SK-N-MC (cell line): ENCODE results near the gene DHX29.

ENCODE experiments used
- DNase-seq: peaks from one replicate; pipeline ENCODE4 v3.0.0-alpha.2; 2011; ENCODE audit warnings: low read depth, low spot score
- H3K27ac ChIP-seq: fragments of 200-600 bp; sonication (generic); 2 replicates; pipeline ENCODE4 v1.5.1; 2016; ENCODE audit warnings: mixed run types
- H3K36me3 ChIP-seq: fragments of 200-600 bp; sonication (generic); 2 replicates; pipeline ENCODE4 v1.6.1; 2017; ENCODE audit warnings: antibody characterized with exemption, low read length, mixed read lengths; ENCODE audit not compliant: insufficient read depth
- H3K4me3 ChIP-seq: fragments of 200-600 bp; sonication (generic); 2 replicates; pipeline ENCODE4 v1.5.1; 2016
- H3K9ac ChIP-seq: fragments of 200-600 bp; sonication (generic); 2 replicates; pipeline ENCODE4 v1.8.0; 2017; ENCODE audit warnings: mixed run types, mixed read lengths; ENCODE audit not compliant: insufficient read length
- H3K9me3 ChIP-seq: fragments of 200-600 bp; sonication (generic); 2 replicates; pipeline ENCODE4 v1.6.1; 2017; ENCODE audit warnings: low read depth, mild to moderate bottlenecking, antibody characterized with exemption, low read length, moderate library complexity, mixed read lengths
- EZH2 ChIP-seq: fragments of 200-600 bp; sonication (generic); IDR thresholded peaks from one replicate; pipeline ENCODE4 v1.6.1; 2017; ENCODE audit warnings: antibody characterized with exemption
- FOXP2 ChIP-seq: optimal IDR thresholded peaks from 2 replicates; pipeline ENCODE3; 2011; ENCODE audit warnings: mild to moderate bottlenecking, moderate library complexity; ENCODE audit not compliant: insufficient read depth; ENCODE audit errors: extremely low read length, control extremely low read depth
- POLR2AphosphoS5 ChIP-seq: IDR thresholded peaks from 2 replicates; pipeline ENCODE4 v1.6.1; 2012; ENCODE audit warnings: mild to moderate bottlenecking, low read depth, low read length, borderline replicate concordance

The DHX29 gene, protein sequence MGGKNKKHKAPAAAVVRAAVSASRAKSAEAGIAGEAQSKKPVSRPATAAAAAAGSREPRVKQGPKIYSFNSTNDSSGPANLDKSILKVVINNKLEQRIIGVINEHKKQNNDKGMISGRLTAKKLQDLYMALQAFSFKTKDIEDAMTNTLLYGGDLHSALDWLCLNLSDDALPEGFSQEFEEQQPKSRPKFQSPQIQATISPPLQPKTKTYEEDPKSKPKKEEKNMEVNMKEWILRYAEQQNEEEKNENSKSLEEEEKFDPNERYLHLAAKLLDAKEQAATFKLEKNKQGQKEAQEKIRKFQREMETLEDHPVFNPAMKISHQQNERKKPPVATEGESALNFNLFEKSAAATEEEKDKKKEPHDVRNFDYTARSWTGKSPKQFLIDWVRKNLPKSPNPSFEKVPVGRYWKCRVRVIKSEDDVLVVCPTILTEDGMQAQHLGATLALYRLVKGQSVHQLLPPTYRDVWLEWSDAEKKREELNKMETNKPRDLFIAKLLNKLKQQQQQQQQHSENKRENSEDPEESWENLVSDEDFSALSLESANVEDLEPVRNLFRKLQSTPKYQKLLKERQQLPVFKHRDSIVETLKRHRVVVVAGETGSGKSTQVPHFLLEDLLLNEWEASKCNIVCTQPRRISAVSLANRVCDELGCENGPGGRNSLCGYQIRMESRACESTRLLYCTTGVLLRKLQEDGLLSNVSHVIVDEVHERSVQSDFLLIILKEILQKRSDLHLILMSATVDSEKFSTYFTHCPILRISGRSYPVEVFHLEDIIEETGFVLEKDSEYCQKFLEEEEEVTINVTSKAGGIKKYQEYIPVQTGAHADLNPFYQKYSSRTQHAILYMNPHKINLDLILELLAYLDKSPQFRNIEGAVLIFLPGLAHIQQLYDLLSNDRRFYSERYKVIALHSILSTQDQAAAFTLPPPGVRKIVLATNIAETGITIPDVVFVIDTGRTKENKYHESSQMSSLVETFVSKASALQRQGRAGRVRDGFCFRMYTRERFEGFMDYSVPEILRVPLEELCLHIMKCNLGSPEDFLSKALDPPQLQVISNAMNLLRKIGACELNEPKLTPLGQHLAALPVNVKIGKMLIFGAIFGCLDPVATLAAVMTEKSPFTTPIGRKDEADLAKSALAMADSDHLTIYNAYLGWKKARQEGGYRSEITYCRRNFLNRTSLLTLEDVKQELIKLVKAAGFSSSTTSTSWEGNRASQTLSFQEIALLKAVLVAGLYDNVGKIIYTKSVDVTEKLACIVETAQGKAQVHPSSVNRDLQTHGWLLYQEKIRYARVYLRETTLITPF (N-terminal part only)

DNA sequence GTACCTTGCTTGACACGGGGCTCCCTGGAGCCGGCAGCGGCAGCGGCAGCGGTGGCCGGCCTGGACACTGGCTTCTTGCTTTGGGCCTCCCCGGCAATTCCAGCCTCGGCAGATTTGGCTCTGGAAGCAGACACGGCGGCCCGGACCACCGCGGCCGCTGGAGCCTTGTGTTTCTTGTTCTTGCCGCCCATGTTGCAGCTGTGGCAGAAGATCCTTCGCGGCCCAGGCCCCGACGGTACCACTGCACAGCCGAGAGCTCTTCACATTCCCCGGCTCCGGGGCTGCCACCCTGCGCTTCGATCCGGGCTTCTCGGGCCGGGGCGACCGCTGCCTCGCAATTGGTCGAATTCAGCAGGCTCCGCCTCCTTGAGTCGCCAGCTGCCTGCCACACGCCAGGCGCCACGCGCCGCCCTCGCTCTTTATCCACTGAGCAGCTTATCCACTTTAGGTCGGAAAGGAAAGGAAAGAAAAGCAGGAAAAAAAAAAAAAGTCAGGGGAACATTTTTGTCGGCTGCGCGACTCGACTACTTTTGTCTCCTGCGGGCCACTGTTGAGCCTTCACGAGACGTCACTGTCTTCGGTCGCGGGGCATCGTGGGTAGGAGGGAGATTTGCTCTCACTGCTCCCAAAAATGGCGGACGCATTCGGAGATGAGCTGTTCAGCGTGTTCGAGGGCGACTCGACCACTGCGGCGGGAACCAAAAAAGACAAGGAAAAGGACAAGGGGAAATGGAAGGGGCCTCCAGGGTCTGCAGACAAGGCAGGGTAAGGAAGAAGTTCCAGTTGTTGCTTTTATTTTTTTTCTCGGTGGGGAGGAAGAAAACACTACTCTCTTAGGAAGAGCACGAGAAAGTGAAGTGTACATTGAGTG lies at the start of gene DHX29, which contains the start of gene MTREX:
DHX29 (minus strand) TSS at position 312 of the 871 bp plus-strand sequence; CDS start at position 191, 121 bp downstream.
MTREX (plus strand) TSS at position 607 of the 871 bp plus-strand sequence; CDS start at position 632, 25 bp downstream.
- Histone ChIP-seq H3K9me3 (peaks cover 7% of the 10 kb centered on the region), H3K9ac (peak within 1 kb of the TSS; percentile 100), H3K27ac (peak within 1 kb of the TSS; percentile 99), H3K36me3 (peaks cover 50% of the 10 kb centered on the region), H3K4me3 (peak within 1 kb of the TSS; percentile 97)
- no peak for TF ChIP-seq EZH2
- peak; percentile 89 for TF ChIP-seq POLR2AphosphoS5
- TF ChIP-seq FOXP2 = no peak
- peak; percentile 79 for DNase-seq

DNA sequence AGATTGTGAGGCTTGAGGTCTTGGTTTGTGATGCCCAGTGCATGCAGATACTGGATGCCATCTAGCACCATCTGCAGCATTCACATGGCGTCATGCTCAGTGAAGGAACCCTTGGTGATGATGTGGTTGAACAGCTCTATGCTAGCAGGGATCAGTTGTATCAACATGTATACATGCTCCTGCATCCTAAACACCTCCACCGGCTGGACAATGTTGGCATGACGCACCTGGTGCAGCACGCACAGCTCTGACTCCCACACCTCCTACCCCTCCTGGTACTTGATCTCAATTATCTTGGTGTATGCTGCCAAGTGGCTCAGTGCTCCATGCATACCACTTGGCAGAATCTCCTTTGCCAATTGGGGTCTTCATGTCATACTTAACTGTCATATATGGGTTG lies 49.4 kb upstream of the DHX29 start:
- Histone ChIP-seq H3K9ac (no peak overlapping the region), H3K9me3 (no peaks in the 10 kb centered on the region), H3K27ac (no peak overlapping the region), H3K36me3 (peaks cover 86% of the 10 kb centered on the region), H3K4me3 (no peak overlapping the region)
- DNase-seq = no peak
- TF ChIP-seq FOXP2 = no peak
- TF ChIP-seq POLR2AphosphoS5 = no peak
- no peak for TF ChIP-seq EZH2

GRCh38 chr5:55350754-55351153 lies 43.3 kb upstream of the DHX29 start:
- no peak for TF ChIP-seq EZH2
- no peak for TF ChIP-seq POLR2AphosphoS5
- no peak for TF ChIP-seq FOXP2
- Histone ChIP-seq H3K27ac (no peak overlapping the region), H3K4me3 (no peak overlapping the region), H3K9me3 (no peaks in the 10 kb centered on the region), H3K36me3 (peaks cover 94% of the 10 kb centered on the region), H3K9ac (no peak overlapping the region)
- DNase-seq = no peak

- TF ChIP-seq EZH2 (no peak), POLR2AphosphoS5 (no peak), FOXP2 (no peak)
- Histone ChIP-seq H3K27ac (no peak overlapping the region), H3K4me3 (no peak overlapping the region), H3K36me3 (peaks cover 92% of the 10 kb centered on the region), H3K9me3 (no peaks in the 10 kb centered on the region), H3K9ac (no peak overlapping the region)
- no peak for DNase-seq
Measured at GRCh38 chr5:55347786-55348185, 40.3 kb upstream of the DHX29 start.

DNA sequence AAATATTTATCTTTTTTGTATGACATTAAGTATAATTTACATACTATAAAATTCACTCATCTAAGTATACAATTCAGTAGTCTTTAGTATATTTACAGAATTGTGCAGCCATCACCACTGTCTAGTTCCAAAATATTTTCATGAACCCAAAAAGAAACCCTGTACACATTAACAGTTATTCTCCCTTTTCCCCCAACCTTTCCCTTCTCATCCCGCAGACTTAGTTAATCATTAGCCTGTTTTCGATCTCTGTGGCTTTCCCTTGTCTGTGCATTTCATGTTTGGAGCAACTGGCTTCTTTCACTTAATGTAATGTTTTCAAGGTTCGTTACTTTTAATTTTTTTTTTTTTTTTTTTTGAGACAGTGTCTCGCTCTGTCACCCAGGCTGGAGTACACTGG lies 37.8 kb upstream of the DHX29 start:
- H3K36me3 ChIP-seq = peaks cover 92% of the 10 kb centered on the region
- DNase-seq = no peak
- H3K4me3 ChIP-seq = no peak overlapping the region

DNA sequence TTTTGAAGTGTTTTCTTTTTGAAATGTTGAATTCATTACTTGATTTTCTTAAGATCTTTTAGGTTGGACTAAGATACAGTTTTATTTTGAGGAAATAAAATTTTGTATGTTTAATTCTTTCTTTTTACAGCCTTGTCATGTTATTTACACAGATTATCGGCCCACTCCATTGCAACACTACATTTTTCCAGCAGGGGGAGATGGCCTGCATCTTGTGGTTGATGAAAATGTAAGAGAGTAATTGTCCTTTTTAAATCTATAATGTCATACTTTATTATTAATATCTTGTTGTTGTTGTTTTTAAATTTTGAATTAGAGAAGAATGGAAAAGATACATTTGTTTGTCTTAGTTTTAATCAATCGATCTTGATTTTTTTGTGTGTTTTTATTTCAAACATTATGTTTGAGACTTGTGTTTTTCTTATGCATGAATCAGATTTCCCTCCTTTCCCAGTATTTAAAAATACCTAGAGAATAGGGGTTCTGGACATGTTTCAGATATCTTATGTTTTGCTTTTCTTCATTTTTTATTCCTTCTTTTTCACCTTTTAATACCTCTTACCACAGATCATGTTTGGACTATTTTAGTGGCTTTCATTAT lies 37.0 kb upstream of the DHX29 start:
- Histone ChIP-seq H3K4me3 (no peak overlapping the region), H3K27ac (peak overlapping the region; percentile 68; the same call in 1 of the 2 replicates), H3K9ac (peak overlapping the region; percentile 4), H3K9me3 (no peaks in the 10 kb centered on the region), H3K36me3 (peaks cover 90% of the 10 kb centered on the region)
- peak; percentile 37 for DNase-seq
- TF ChIP-seq FOXP2 (no peak), EZH2 (no peak), POLR2AphosphoS5 (no peak)

More for the DNA sequence above, 37.8 kb upstream of the DHX29 start:
- TF ChIP-seq FOXP2 = no peak
- no peak for TF ChIP-seq POLR2AphosphoS5
- no peak for TF ChIP-seq EZH2
- H3K27ac ChIP-seq = no peak overlapping the region
- no peak overlapping the region for H3K9ac ChIP-seq
- H3K9me3 ChIP-seq = no peaks in the 10 kb centered on the region

- TF ChIP-seq EZH2 (no peak), FOXP2 (no peak), POLR2AphosphoS5 (no peak)
- H3K27ac ChIP-seq = peak overlapping the region; percentile 68
- H3K36me3 ChIP-seq = peaks cover 87% of the 10 kb centered on the region
- DNase-seq = no peak
- no peak overlapping the region for H3K4me3 ChIP-seq
- peak overlapping the region; percentile 4 for H3K9ac ChIP-seq
- H3K9me3 ChIP-seq = no peaks in the 10 kb centered on the region
Measured at GRCh38 chr5:55343609-55344008, 36.1 kb upstream of the DHX29 start.
